HepG2 (cell line): ENCODE measurements around the gene ARRDC1. TPM values are rescaled to one million over a fixed set of nuclear protein-coding genes. Genes with fewer than 3 reads are reported as not detected.

Experiments
- ATAC-seq: fragments of 200-7000 bp; cut with Tn5 transposase; 3 replicates; pipeline ENCODE4 v1.9.1; 2020; ENCODE audit warnings: mild to moderate bottlenecking, moderate library complexity
- BruUV-seq: library from RNA; stranded (reverse); fragments of 400-500 nt; replicated peaks from 2 replicates; lab custom pipeline; 2021; lab: Mats Ljungman, UMichigan
- CTCF ChIA-PET: fragments of 300-600 bp; formaldehyde crosslinking; extraction: SDS; loops from one replicate; lab custom pipeline; 2021; ENCODE audit warnings: low total read pairs, inconsistent platforms, low intra/inter-chr PET ratio; lab: Yijun Ruan, JAX
- POLR2A ChIA-PET: fragments of 350-600 bp; sonication (Branson Sonifier 250); formaldehyde crosslinking; loops from one replicate; lab custom pipeline; 2020; ENCODE audit warnings: antibody characterized with exemption, inconsistent platforms; lab: Yijun Ruan, JAX
- DNase-seq: peaks from one replicate; pipeline ENCODE4 v3.0.0-alpha.2; 2015; ENCODE audit warnings: low spot score
- FAIRE-seq: peaks from 3 replicates; lab custom pipeline; 2011; peaks lifted over from hg19 to GRCh38; lab: Jason Lieb, UNC
- H2AFZ ChIP-seq: one replicate; pipeline ENCODE4 v1.6.1; 2011; ENCODE audit warnings: low read length, inconsistent platforms
- H3K27ac ChIP-seq: fragments of 300-600 bp; 3 replicates; pipeline ENCODE4 v1.8.0; 2011; ENCODE audit warnings: mixed run types, mild to moderate bottlenecking, mixed read lengths, low read length, inconsistent platforms; ENCODE audit not compliant: insufficient read depth; ENCODE audit errors: extremely low read length
- H3K27me3 ChIP-seq, 2 experiments: fragments of 200-600 bp in 1 of 2; 2 replicates in 1 of 2; 3 replicates in 1 of 2; pipeline versions ENCODE4 v1.6.0 to v1.8.0; 2011; ENCODE audit warnings: low read length in 2 of 2, mild to moderate bottlenecking in 2 of 2, moderate library complexity in 2 of 2, inconsistent platforms in 1 of 2; ENCODE audit not compliant: insufficient read depth in 2 of 2, control insufficient read depth in 1 of 2
- H3K36me3 ChIP-seq, 2 experiments: fragments of 200-600 bp in 1 of 2; replicated peaks in 1 of 2; 2 replicates in 1 of 2; 3 replicates in 1 of 2; pipeline versions ENCODE4 v1.5.1 to v1.8.0; 2011; ENCODE audit warnings: low read length in 2 of 2, inconsistent platforms in 1 of 2; ENCODE audit not compliant: insufficient read depth in 2 of 2, control insufficient read depth in 1 of 2
- H3K4me1 ChIP-seq: 2 replicates; pipeline ENCODE4 v1.5.1; 2012; ENCODE audit warnings: low read length, inconsistent platforms; ENCODE audit not compliant: insufficient read depth
- H3K4me2 ChIP-seq: 2 replicates; pipeline ENCODE4 v1.6.0; 2011; ENCODE audit warnings: low read depth, low read length, inconsistent platforms
- H3K4me3 ChIP-seq, 3 experiments: fragments of 200-600 bp in 1 of 3; sonication (generic), shearing (Covaris generic) in 1 of 3; replicated peaks in 1 of 3; 2 replicates each; pipeline ENCODE4 v1.5.1; 2011 to 2016; ENCODE audit warnings: low read length in 3 of 3, inconsistent platforms in 2 of 3, low read depth in 2 of 3, mild to moderate bottlenecking in 2 of 3, control low read depth in 1 of 3, mixed read lengths in 1 of 3; ENCODE audit not compliant: insufficient read depth in 1 of 3
- H3K79me2 ChIP-seq: one replicate; pipeline ENCODE4 v1.6.1; 2011; ENCODE audit warnings: low read length, inconsistent platforms; ENCODE audit not compliant: insufficient read depth
- H3K9ac ChIP-seq: 2 replicates; pipeline ENCODE4 v1.6.0; 2011; ENCODE audit warnings: mild to moderate bottlenecking, low read depth, low read length, inconsistent platforms; ENCODE audit not compliant: insufficient read depth
- H3K9me3 ChIP-seq: 2 replicates; pipeline ENCODE4 v1.5.1; 2012; ENCODE audit warnings: mild to moderate bottlenecking, low read length
- H4K20me1 ChIP-seq: 2 replicates; pipeline ENCODE4 v1.6.0; 2011; ENCODE audit warnings: inconsistent platforms, mild to moderate bottlenecking, low read length, moderate library complexity; ENCODE audit not compliant: insufficient read depth
- CBX5 ChIP-seq: sonication (generic); formaldehyde crosslinking; IDR thresholded peaks from 2 replicates; pipeline ENCODE4 v1.4.0; 2020; ENCODE audit warnings: missing genetic modification reagents, borderline replicate concordance
- KDM6A ChIP-seq: IDR thresholded peaks from 2 replicates; pipeline ENCODE4 v1.6.1; 2016; ENCODE audit warnings: low read depth
- NR2F1 ChIP-seq, 2 experiments: fragments of 450-650 bp in 1 of 2; formaldehyde crosslinking in 1 of 2; IDR thresholded peaks; 2 replicates each; pipeline versions ENCODE4 v1.5.0 to v1.6.1; 2016 to 2020; ENCODE audit warnings: mild to moderate bottlenecking in 1 of 2, missing compliant biosample characterization in 1 of 2, missing genetic modification reagents in 1 of 2, moderate library complexity in 1 of 2
- SALL1 ChIP-seq: sonication (generic); formaldehyde crosslinking; IDR thresholded peaks from 2 replicates; pipeline ENCODE4 v1.8.0; 2022; ENCODE audit warnings: mild to moderate bottlenecking, missing genetic modification reagents
- TCF7L2 ChIP-seq: IDR thresholded peaks from 2 replicates; pipeline ENCODE4 v1.6.1; 2011; ENCODE audit warnings: mild to moderate bottlenecking, low read depth, low read length, moderate library complexity
- ZC3H4 ChIP-seq: sonication (generic); formaldehyde crosslinking; IDR thresholded peaks from 2 replicates; pipeline ENCODE4 v1.4.0; 2020; ENCODE audit warnings: missing genetic modification reagents, borderline replicate concordance
- ZNF121 ChIP-seq: sonication (generic); formaldehyde crosslinking; IDR thresholded peaks from 2 replicates; pipeline ENCODE4 v1.5.0; 2020; ENCODE audit warnings: mild to moderate bottlenecking, missing genetic modification reagents
- ZNF546 ChIP-seq: sonication (generic); formaldehyde crosslinking; conservative IDR thresholded peaks from 2 replicates; pipeline ENCODE4 v1.8.1; 2023; ENCODE audit warnings: mild to moderate bottlenecking, missing genetic modification reagents
- ZNF597 ChIP-seq: sonication (generic); formaldehyde crosslinking; IDR thresholded peaks from 2 replicates; pipeline ENCODE4 v1.5.0; 2020; ENCODE audit warnings: missing genetic modification reagents
- ZNF704 ChIP-seq: sonication (generic); formaldehyde crosslinking; IDR thresholded peaks from 2 replicates; pipeline ENCODE4 v1.8.1; 2023; ENCODE audit warnings: mild to moderate bottlenecking, inconsistent platforms, moderate library complexity, missing genetic modification reagents, borderline replicate concordance
- WGBS: methylation state at CpG from one replicate; pipeline ENCODE4 v1.1.6; 2017; ENCODE audit warnings: low lambda C conversion rate; 5-methylcytosine and 5-hydroxymethylcytosine counted together
- in situ Hi-C: cut with HindIII; loops from 2 replicates; pipeline ENCODE4 v1.10.0; 2017; ENCODE audit warnings: low pct_unique_long_range_greater_than_20kb; ENCODE audit not compliant: extremely low pct_ligation_motif_present
- intact Hi-C: fragments of 100-400 bp; cut with micrococcal nuclease; formaldehyde crosslinking; loops from one replicate; pipeline ENCODE4 v1.10.0; 2022; ENCODE audit not compliant: unreplicated experiment
- polyA plus RNA-seq, 8 experiments: library from polyadenylated mRNA; depleted of rRNA in 3 of 8; stranded (reverse) in 7 of 8; unstranded in 1 of 8; fragments of >200 nt; fragmentation: Illumina TruSeq in 4 of 8; extraction: Trizol in 4 of 8; gene quantifications; 2 replicates each; pipeline versions ENCODE4 v1.2.1 to v1.2.3, GENCODE V29; 2011 to 2016; ENCODE audit warnings: low read depth in 4 of 8, missing spikeins in 1 of 8, mixed read lengths in 1 of 8; ENCODE audit not compliant: insufficient read depth in 1 of 8
- total RNA-seq, 5 experiments: library from RNA; depleted of rRNA; stranded (reverse); fragments of >200 nt; fragmentation: Illumina TruSeq; extraction: Trizol; gene quantifications; 2 replicates each; pipeline ENCODE4 v1.2.3, GENCODE V29; 2016; ENCODE audit warnings: low read depth in 1 of 5
- TF ChIP-seq, protein P1 (sequence below): sonication (generic); formaldehyde crosslinking; IDR thresholded peaks from 2 replicates; pipeline ENCODE4 v1.4.0; 2020; ENCODE audit warnings: mild to moderate bottlenecking, missing genetic modification reagents, borderline replicate concordance

The ARRDC1 gene
- total and polyA plus RNA-seq, 2 of the 13 experiments (the other 11 are each of a cell fraction or from before 2014, with no cell fraction given) = 21.7 to 44.4 TPM

DNA sequence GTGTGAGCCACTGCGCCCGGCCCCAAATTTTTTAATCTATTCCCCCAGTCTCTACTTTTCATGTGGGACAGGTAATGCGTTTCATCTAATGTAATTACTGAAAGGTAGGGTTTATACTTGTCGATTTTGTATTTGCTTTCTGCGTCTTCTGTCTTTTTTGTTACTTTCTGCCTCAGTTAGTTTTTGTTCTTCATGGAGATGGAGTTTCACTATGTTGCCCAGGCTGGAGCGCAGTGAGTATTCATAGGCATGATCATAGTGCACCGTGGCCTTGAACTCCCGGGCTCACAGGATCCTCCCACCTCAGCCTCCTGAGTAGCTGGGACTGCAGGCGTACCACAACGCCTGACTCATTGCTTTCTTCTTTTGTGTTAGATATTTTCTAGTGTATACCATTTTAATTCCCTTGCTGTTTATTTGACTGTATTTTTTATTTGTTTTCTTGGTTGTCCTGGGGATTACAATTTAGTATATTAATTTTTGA is 36.7 kb downstream of the ARRDC1 start (continued):
- TF ChIP-seq TCF7L2 = no peak
- 0 out of 2 replicates have a peak, but pooled peaks have one; percentile 14 for TF ChIP-seq SALL1
- TF ChIP-seq NR2F1 (CRISPR knock-in tag; IDR thresholded peaks at IDR 0.05) = 0 out of 4 replicates have a peak, but pooled peaks of 1 of the 2 experiments have one; percentile 23

DNA sequence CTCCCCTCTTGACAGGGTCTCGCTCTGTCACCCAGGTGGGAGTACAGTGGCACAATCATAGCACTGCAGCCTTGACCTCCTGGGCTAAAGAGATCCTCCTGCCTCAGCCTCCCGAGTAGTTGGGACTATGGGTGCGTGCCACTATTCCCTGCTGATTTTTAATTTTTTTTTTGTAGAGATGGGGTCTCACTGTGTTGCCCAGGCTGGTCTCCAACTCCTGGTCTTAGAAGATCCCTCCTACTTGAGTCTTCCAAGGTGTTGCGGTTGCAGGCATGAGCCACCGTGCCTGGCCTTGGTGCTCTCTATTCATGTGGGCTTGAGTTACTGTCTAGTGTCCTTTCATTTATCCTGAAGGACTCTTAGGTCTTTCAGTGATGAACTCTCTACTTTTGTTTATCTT is 37.4 kb downstream of the ARRDC1 start:
- H3K4me3 ChIP-seq = no peak overlapping the region
- no peak overlapping the region for H3K27ac ChIP-seq
- H3K9me3 ChIP-seq = no peaks in the 10 kb centered on the region
- DNase-seq (no peak), FAIRE-seq (no peak), ATAC-seq (no peak)
- ChIA-PET CTCF (no interaction called here), POLR2A (no interaction called here)
- 93% methylated on average over 5 of the region's 5 CpGs for WGBS
- peaks cover 15% of the 10 kb centered on the region; the same call in 1 of the 2 replicates for H4K20me1 ChIP-seq
- intact Hi-C loops (no loop called here), in situ Hi-C loops (no loop called here)
- peaks cover 88% of the 10 kb centered on the region for H3K79me2 ChIP-seq
- peaks cover 18% of the 10 kb centered on the region for H3K4me1 ChIP-seq
- H3K27me3 ChIP-seq = no peaks in the 10 kb centered on the region
- BruUV-seq = no TSS peak
- no peak overlapping the region for H2AFZ ChIP-seq
- no peak overlapping the region for H3K4me2 ChIP-seq
- H3K36me3 ChIP-seq = peaks cover 0 to 15% of the 10 kb centered on the region in 2 experiments; a peak in 3 of 5 replicates
- peak; percentile 38; the same call in 1 of the 2 replicates for TF ChIP-seq ZNF121 (CRISPR knock-in tag)
- TF ChIP-seq KDM6A (CRISPR knock-in tag) = no peak
- H3K9ac ChIP-seq = no peak overlapping the region

GRCh38 chr9:137643921-137644320 is 38.4 kb downstream of the ARRDC1 start:
- peaks cover 0 to 15% of the 10 kb centered on the region in 2 experiments; a peak in 2 of 5 replicates for H3K36me3 ChIP-seq
- no peaks in the 10 kb centered on the region for H3K27me3 ChIP-seq
- peaks cover 15% of the 10 kb centered on the region; the same call in 1 of the 2 replicates for H4K20me1 ChIP-seq
- DNase-seq (no peak), ATAC-seq (no peak), FAIRE-seq (no peak)
- no peak overlapping the region for H3K9ac ChIP-seq
- TF ChIP-seq ZNF597 = no peak
- TF ChIP-seq CBX5 = no peak
- no peak for TF ChIP-seq ZNF704 (CRISPR knock-in tag)
- TF ChIP-seq, protein P1, sequence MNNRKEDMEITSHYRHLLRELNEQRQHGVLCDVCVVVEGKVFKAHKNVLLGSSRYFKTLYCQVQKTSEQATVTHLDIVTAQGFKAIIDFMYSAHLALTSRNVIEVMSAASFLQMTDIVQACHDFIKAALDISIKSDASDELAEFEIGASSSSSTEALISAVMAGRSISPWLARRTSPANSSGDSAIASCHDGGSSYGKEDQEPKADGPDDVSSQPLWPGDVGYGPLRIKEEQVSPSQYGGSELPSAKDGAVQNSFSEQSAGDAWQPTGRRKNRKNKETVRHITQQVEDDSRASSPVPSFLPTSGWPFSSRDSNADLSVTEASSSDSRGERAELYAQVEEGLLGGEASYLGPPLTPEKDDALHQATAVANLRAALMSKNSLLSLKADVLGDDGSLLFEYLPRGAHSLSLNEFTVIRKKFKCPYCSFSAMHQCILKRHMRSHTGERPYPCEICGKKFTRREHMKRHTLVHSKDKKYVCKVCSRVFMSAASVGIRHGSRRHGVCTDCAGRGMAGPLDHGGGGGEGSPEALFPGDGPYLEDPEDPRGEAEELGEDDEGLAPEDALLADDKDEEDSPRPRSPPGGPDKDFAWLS (CRISPR knock-in tag) = no peak
- no peak for TF ChIP-seq ZNF546 (CRISPR knock-in tag)
- TF ChIP-seq ZC3H4 (CRISPR knock-in tag) = no peak
- POLR2A ChIA-PET = no interaction called here
- no peaks in the 10 kb centered on the region for H3K9me3 ChIP-seq
- 96% methylated on average over 7 of the region's 14 CpGs for WGBS
- in situ Hi-C loops = no loop called here
- no peak overlapping the region for H3K27ac ChIP-seq
- BruUV-seq = no TSS peak
- H3K79me2 ChIP-seq = peaks cover 88% of the 10 kb centered on the region
- H3K4me1 ChIP-seq = peaks cover 18% of the 10 kb centered on the region
- no peak overlapping the region for H3K4me2 ChIP-seq
- CTCF ChIA-PET = no interaction called here
- intact Hi-C loops = no loop called here
- H2AFZ ChIP-seq = no peak overlapping the region
- H3K4me3 ChIP-seq = no peak overlapping the region
